GM19043 (cell line): Measurements from ENCODE around the gene NKAIN1.
"Not testable (repeated sequence)": the region's sequence is repeated elsewhere in the genome, so short reads cannot be mapped to it uniquely, and the experiment has no call there.

ENCODE experiments used
- ATAC-seq: cut with Tn5 transposase; IDR thresholded peaks from one replicate; pipeline ENCODE4 v1.9.1; 2021; ENCODE audit warnings: low read depth; ENCODE audit not compliant: unreplicated experiment

Gene NKAIN1

GRCh38 chr1:31155216-31155806, 84.4 kb downstream of the NKAIN1 start:
- ATAC-seq: no peak

GRCh38 chr1:31154632-31155215, 85.0 kb downstream of the NKAIN1 start:
- ATAC-seq: no peak

- ATAC-seq: no peak
These were observed 85.6 kb downstream of the NKAIN1 start for GRCh38 chr1:31154000-31154631.

GRCh38 chr1:31153423-31153822, 86.3 kb downstream of the NKAIN1 start:
- ATAC-seq: no peak

- ATAC-seq: no peak
These were observed 87.4 kb downstream of the NKAIN1 start for GRCh38 chr1:31152181-31152795.

- no peak for ATAC-seq
These were observed 88.3 kb downstream of the NKAIN1 start for GRCh38 chr1:31151402-31151801.

- no peak for ATAC-seq
These were observed 91.3 kb downstream of the NKAIN1 start for GRCh38 chr1:31148409-31148808.

- no peak for ATAC-seq
These were observed 94.0 kb downstream of the NKAIN1 start for GRCh38 chr1:31145648-31146047.

- ATAC-seq: no peak
These were observed 95.2 kb downstream of the NKAIN1 start for GRCh38 chr1:31144442-31144841.

- ATAC-seq: no peak
These were observed 96.2 kb downstream of the NKAIN1 start for GRCh38 chr1:31143455-31143854.

GRCh38 chr1:31142406-31142805, 97.3 kb downstream of the NKAIN1 start:
- no peak for ATAC-seq

GRCh38 chr1:31140299-31140698, 99.4 kb downstream of the NKAIN1 start:
- ATAC-seq: no peak

GRCh38 chr1:31138797-31139521, 100.7 kb downstream of the NKAIN1 start:
- ATAC-seq: not testable (repeated sequence)

GRCh38 chr1:31137873-31138272, 101.8 kb downstream of the NKAIN1 start:
- not testable (repeated sequence) for ATAC-seq

GRCh38 chr1:31135973-31136600, 103.6 kb downstream of the NKAIN1 start:
- no peak for ATAC-seq

GRCh38 chr1:31133368-31133767, 106.3 kb downstream of the NKAIN1 start:
- no peak for ATAC-seq
